Adrenal gland (tissue), 5 donors: ENCODE measurements around the gene CFAP221.

Experiments used
- CTCF ChIP-seq, 6 experiments: fragments of 450-650 bp in 4 of 6; fragments of 200-600 bp in 2 of 6; sonication (generic) in 1 of 6; IDR thresholded peaks; 1 replicate in 5 of 6; 2 replicates in 1 of 6; pipeline versions ENCODE4 v1.5.1 to v1.8.0; 2016 to 2021; ENCODE audit warnings: antibody characterized with exemption in 6 of 6, mild to moderate bottlenecking in 2 of 6, moderate library complexity in 1 of 6
- POLR2A ChIP-seq, 2 donors: fragments of 450-650 bp; IDR thresholded peaks; one replicate each; pipeline ENCODE4 v1.6.1; 2017; ENCODE audit warnings: antibody characterized with exemption in 2 of 2, mild to moderate bottlenecking in 2 of 2, moderate library complexity in 1 of 2
- donor health status: DM: no; HTN: no; CAD: no.

GRCh38 chr2:119579424-119580295 lies 35.4 kb downstream of the CFAP221 start:
- TF ChIP-seq CTCF (IDR thresholded peaks at IDR 0.05) (no peak), POLR2A (IDR thresholded peaks at IDR 0.05) (no peak)
